Cerebellar nuclear complex (tissue), 1 donor: ENCODE results near the gene TAP2.
"Not testable (repeated sequence)": the region's sequence is repeated elsewhere in the genome, so short reads cannot be mapped to it uniquely, and the experiment has no call there.

ENCODE experiments used
- DNase-seq, 2 experiments: peaks; one replicate each; lab custom pipeline; 2025; lab: John Stamatoyannopoulos, UW

Gene TAP2

DNA sequence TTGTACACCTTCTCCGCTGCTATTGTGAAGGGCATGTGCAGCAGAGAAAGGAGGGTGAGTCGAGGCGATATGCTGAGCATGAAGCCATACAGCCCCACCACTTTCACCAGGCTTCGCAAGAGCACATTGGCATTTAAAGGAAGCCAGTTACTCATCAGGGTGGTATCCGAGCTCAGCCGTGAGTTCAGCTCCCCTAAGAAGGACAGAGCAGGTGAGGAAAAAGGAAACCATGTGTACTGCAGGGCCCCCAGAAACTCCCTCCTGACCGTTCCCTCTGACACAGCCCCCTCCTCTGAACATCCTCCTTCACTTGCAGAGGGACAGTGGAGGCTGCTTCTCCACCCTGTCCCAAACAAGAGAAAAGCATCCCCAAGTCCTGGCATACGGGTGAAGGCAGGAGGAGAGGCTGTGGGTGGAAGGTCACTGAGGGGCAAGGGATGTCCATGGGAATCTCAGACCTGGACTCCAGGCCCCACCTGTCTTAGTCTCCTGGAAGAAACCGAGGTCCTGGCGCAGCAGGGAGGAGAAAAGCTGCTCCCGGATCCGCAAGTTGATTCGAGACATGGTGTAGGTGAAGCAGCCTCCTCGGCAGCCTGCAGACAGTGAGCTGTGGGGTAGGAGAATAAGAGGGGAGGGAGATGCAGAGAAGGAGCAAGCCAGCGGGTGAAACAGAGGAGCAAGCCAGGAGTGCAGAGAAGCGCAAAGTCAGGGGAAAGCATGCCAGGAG lies 3.2 kb downstream of the TAP2 start:
- DNase-seq = no peak

DNA sequence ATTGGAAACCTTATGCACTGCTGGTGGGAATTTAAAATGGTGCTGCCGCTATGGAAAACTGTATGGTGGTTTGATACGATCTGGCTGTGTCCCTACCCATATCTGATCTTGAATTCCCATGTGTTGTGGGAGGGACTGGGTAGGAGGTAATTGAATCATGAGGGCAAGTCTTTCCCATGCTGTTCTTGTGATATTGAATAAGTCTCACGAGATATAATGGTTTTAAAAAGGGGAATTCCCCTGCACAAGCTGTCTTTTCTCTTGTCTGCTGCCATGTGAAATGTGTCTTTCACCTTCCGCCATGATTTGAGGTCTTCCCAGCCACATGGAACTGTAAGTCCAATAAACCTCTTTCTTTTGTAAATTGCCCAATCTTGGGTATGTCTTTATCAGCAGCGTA lies 4.9 kb downstream of the TAP2 start:
- no peak for DNase-seq

- DNase-seq = no peak
Observed at GRCh38 chr6:32832535-32832934, 6.0 kb downstream of the TAP2 start.

GRCh38 chr6:32830936-32831335 lies 7.6 kb downstream of the TAP2 start:
- no peak for DNase-seq

GRCh38 chr6:32830017-32830416 lies 8.5 kb downstream of the TAP2 start:
- DNase-seq = no peak

DNA sequence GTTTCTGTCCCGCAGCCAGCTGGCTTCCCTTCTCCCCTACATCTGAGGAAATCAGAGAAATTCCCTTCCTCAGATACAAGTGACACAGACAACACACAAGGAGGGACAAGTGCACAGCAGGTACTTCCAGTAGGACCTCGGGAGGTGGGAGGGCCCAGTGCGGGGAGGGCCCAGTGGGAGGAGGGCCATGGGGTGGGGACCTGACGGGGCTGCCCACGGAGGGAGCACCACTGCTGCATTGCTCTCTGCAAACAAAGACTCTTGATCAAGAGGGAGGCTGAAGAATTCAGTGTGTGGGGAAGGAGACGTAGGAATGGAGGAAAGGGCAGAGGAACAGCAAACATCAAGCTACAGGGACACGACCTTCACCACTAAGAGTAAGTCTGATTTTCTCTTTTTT lies 9.0 kb downstream of the TAP2 start:
- no peak for DNase-seq

DNA sequence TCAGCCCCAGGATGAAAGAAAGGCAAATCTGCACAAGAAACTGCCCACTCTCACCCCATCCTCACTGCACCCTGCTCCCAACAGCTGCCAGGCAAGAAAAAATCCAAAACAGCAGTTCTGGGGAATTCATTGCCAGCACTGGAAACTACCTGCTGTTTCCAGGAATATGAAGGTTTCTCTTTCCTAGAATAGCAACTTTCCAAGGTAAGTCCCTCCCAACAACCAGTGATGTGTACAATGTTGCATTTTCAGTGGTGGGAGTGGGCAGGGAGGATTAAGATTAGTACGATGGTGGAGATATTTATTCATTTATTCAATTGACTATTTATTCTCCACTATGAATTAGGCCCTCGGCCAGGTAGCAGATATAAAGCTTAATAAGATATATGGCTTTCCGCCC lies 11.5 kb downstream of the TAP2 start:
- no peak for DNase-seq

GRCh38 chr6:32825966-32826365 lies 12.6 kb downstream of the TAP2 start:
- DNase-seq = no peak

GRCh38 chr6:32819729-32820128 lies 18.8 kb downstream of the TAP2 start:
- no peak for DNase-seq

- DNase-seq = no peak
Observed at GRCh38 chr6:32818867-32819266, 19.7 kb downstream of the TAP2 start.

DNA sequence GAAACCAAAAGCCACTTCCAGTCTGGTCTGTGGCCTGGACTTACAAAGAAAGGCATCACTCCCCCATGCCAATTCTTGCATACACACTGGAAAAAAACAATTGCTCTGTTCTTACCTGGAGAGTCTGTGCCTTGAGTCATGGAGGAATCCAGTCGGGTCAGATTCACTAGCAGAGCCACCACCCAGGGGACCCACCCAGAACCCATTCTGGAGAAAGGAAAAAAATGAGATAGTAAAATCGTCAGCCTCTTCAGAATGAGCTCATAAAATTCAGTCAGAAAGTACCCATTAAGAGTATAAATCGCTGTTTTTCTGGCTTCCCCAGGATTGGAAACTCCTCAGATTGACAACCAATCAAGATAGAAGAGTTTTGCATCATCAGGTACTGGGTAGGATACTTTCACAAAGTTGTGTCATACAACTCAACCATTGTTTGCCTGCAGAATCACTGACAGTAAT lies 21.8 kb downstream of the TAP2 start, which contains the start of gene HLA-DOB:
TSS of gene HLA-DOB (minus strand) at position 257 of the 459 bp plus-strand sequence. CDS start at position 206, 51 bp downstream.
- DNase-seq = no peak

GRCh38 chr6:32815996-32816395 lies 22.5 kb downstream of the TAP2 start:
- no peak for DNase-seq

DNA sequence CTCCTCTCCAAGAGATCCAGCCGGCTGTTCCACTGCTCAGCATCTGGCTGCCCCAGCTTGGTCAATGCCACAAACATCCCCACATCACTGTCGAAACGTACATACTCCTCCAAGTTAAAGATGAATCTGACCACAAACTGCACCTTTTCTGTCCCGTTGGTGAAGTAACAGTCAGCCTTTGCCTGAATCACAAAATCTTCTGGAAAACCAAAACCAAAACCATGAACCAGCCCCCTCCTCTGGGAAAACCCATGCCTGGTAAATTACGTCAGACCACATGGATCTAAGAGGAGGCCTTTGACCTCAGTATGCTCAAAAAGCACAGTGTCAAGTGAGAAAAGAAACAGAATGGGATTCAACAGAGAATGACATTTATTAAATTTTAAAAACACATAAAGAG lies 23.4 kb downstream of the TAP2 start:
- no peak for DNase-seq

DNA sequence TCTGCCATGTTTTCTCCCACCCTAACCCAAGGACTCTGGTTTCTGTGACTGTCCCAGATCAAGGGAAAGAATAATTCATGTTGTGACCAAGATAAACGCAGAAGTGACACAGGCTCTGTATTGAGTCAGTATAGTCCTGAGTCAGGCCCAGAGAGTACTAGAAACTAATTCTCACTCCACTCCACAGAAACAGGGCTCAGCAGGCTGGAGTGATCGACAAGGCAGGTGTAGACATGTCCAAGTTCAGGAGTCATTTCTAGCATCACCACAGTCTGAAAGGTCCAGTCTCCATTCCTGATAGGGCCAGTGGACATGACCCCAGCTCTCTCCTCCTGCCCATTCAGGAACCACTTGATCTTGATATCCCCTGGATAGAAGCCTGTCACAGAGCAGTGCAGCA lies 24.4 kb downstream of the TAP2 start:
- no peak for DNase-seq

- no peak for DNase-seq
Observed at GRCh38 chr6:32809171-32809570, 29.4 kb downstream of the TAP2 start.

GRCh38 chr6:32807020-32807580 lies 31.4 kb downstream of the TAP2 start:
- DNase-seq = no peak

GRCh38 chr6:32805404-32805803 lies 33.1 kb downstream of the TAP2 start:
- not testable (repeated sequence) for DNase-seq

DNA sequence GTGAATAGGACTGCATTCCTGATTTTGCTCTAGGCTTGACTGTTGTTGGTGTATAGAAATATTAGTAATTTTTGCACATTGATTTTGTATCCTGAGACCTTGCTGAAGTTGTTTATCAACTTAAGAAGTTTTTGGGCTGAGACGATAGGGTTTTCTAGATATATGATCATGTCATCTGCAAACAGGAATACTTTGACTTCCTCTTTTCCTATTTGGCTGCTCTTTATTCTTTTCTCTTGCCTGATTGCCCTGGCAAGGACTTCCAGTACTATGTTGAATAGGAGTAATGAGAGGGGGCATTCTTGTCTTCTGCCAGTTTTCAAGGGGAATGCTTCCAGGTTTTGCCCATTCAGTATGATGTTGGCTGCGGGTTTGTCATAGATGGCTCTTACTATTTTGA lies 35.1 kb downstream of the TAP2 start:
- no peak for DNase-seq

- DNase-seq = no peak
Observed at GRCh38 chr6:32799740-32800139, 38.8 kb downstream of the TAP2 start.

DNA sequence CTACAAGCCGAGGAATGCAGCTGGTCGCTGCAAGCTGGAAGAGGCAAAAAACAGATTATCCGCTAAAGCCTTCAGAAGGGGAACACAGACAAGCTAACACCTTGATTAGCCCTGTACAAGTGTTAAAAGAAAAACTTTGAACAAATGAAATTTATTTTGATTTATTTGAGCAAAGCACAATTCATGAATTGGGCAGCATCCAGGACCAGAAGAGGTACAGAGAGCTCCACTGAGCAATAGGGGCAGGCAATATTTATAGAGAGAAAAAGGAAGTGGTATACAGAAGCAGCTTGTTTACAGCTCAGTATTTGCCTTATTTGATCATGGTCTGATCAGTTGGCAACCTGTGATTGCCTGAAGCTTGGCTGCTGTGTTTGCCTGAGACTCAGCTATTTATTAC lies 39.4 kb downstream of the TAP2 start:
- no peak for DNase-seq

GRCh38 chr6:32796848-32797776 lies 41.4 kb downstream of the TAP2 start:
- no peak for DNase-seq

GRCh38 chr6:32794510-32794909 lies 44.0 kb downstream of the TAP2 start:
- DNase-seq = no peak
